WTC11 (cell line): ENCODE data around the gene GPR26. TPM values are rescaled to one million over a fixed set of nuclear protein-coding genes. Genes with fewer than 3 reads are reported as not detected.

Experiments
- ATAC-seq: fragments of 200-7000 bp; cut with Tn5 transposase; 2 replicates; pipeline ENCODE4 v1.10.0; 2021; ENCODE audit warnings: mild to moderate bottlenecking, moderate library complexity
- CTCF ChIA-PET: fragments of 300-600 bp; sonication (Branson Sonifier 250); formaldehyde crosslinking; loops from one replicate; lab custom pipeline; 2021; ENCODE audit warnings: antibody characterized with exemption; lab: Charles Lee
- POLR2A ChIA-PET: fragments of 350-600 bp; sonication (Branson Sonifier 250); formaldehyde crosslinking; loops from one replicate; lab custom pipeline; 2021; ENCODE audit warnings: antibody characterized with exemption; lab: Charles Lee
- DNase-seq: peaks from one replicate; pipeline ENCODE4 v3.0.0; 2021; ENCODE audit warnings: low spot score
- H3K27ac Mint-ChIP-seq: 2 replicates; pipeline ENCODE4 v1.8.0; 2021; ENCODE audit warnings: mixed read lengths
- H3K27me3 Mint-ChIP-seq: 2 replicates; pipeline ENCODE4 v1.8.0; 2021; ENCODE audit warnings: low read depth, mild to moderate bottlenecking, moderate library complexity, mixed read lengths
- H3K36me3 Mint-ChIP-seq: 2 replicates; pipeline ENCODE4 v1.8.0; 2021; ENCODE audit warnings: mixed read lengths
- H3K4me1 Mint-ChIP-seq: 2 replicates; pipeline ENCODE4 v1.8.0; 2022; ENCODE audit warnings: mixed read lengths
- H3K4me3 Mint-ChIP-seq: 2 replicates; pipeline ENCODE4 v1.8.0; 2021; ENCODE audit warnings: mild to moderate bottlenecking, moderate library complexity, mixed read lengths
- H3K9me3 Mint-ChIP-seq: 2 replicates; pipeline ENCODE4 v1.8.0; 2021; ENCODE audit warnings: mixed read lengths
- ATF1 ChIP-seq: sonication (generic); formaldehyde crosslinking; IDR thresholded peaks from 2 replicates; pipeline ENCODE4 v1.8.1; 2023; ENCODE audit warnings: mild to moderate bottlenecking, moderate library complexity, missing genetic modification reagents
- MYBL2 ChIP-seq: sonication (generic); formaldehyde crosslinking; IDR thresholded peaks from 2 replicates; pipeline ENCODE4 v1.8.1; 2023; ENCODE audit warnings: mild to moderate bottlenecking, moderate library complexity, missing genetic modification reagents
- NFYB ChIP-seq: sonication (generic); formaldehyde crosslinking; conservative IDR thresholded peaks from 2 replicates; pipeline ENCODE4 v1.8.0; 2022; ENCODE audit warnings: low read depth, missing genetic modification reagents
- NR1H2 ChIP-seq: sonication (generic); formaldehyde crosslinking; IDR thresholded peaks from 2 replicates; pipeline ENCODE4 v1.9.0; 2021; ENCODE audit warnings: mild to moderate bottlenecking, moderate library complexity, missing genetic modification reagents
- SP1 ChIP-seq: sonication (generic); formaldehyde crosslinking; conservative IDR thresholded peaks from 2 replicates; pipeline ENCODE4 v1.8.1; 2022; ENCODE audit warnings: missing genetic modification reagents
- TCF7 ChIP-seq: sonication (generic); formaldehyde crosslinking; IDR thresholded peaks from 2 replicates; pipeline ENCODE4 v1.8.0; 2022; ENCODE audit warnings: mild to moderate bottlenecking, low read depth, missing genetic modification reagents, moderate library complexity
- TEAD4 ChIP-seq: sonication (generic); formaldehyde crosslinking; IDR thresholded peaks from 2 replicates; pipeline ENCODE4 v1.8.0; 2022; ENCODE audit warnings: mild to moderate bottlenecking, missing genetic modification reagents
- TP53 ChIP-seq: sonication (generic); formaldehyde crosslinking; IDR thresholded peaks from 2 replicates; pipeline ENCODE4 v1.8.1; 2023; ENCODE audit warnings: mild to moderate bottlenecking, missing genetic modification reagents
- ZNF219 ChIP-seq: sonication (generic); formaldehyde crosslinking; IDR thresholded peaks from 2 replicates; pipeline ENCODE4 v1.8.0; 2023; ENCODE audit warnings: missing genetic modification reagents, mild to moderate bottlenecking, borderline replicate concordance
- ZNF232 ChIP-seq: sonication (generic); formaldehyde crosslinking; IDR thresholded peaks from 2 replicates; pipeline ENCODE4 v1.8.0; 2022; ENCODE audit warnings: mild to moderate bottlenecking, missing genetic modification reagents
- ZNF317 ChIP-seq: sonication (generic); formaldehyde crosslinking; IDR thresholded peaks from 2 replicates; pipeline ENCODE4 v1.8.1; 2023; ENCODE audit warnings: low read depth, mild to moderate bottlenecking, moderate library complexity, missing genetic modification reagents, borderline replicate concordance
- total RNA-seq: library from RNA; stranded (reverse); gene quantifications from 3 replicates; pipeline ENCODE4 v1.2.3, GENCODE V29; 2021
- TF ChIP-seq, protein P1 (sequence below): sonication (generic); formaldehyde crosslinking; IDR thresholded peaks from 2 replicates; pipeline ENCODE4 v1.8.1; 2023; ENCODE audit warnings: mild to moderate bottlenecking, missing genetic modification reagents, moderate library complexity
- TF ChIP-seq, protein P2 (sequence below): sonication (generic); formaldehyde crosslinking; IDR thresholded peaks from 2 replicates; pipeline ENCODE4 v1.8.1; 2022; ENCODE audit warnings: mild to moderate bottlenecking, missing genetic modification reagents, moderate library complexity, borderline replicate concordance
- TF ChIP-seq, protein P3 (sequence below): sonication (generic); formaldehyde crosslinking; IDR thresholded peaks from 2 replicates; pipeline ENCODE4 v1.8.1; 2022; ENCODE audit warnings: missing genetic modification reagents, borderline replicate concordance
- TF ChIP-seq, protein P4 (sequence below): fragments of 250-450 bp; sonication (Bioruptor Pico); IDR thresholded peaks from 2 replicates; pipeline ENCODE4 v1.9.0; 2021; ENCODE audit warnings: moderate library complexity, mild to moderate bottlenecking, inconsistent platforms, borderline replicate concordance
- TF ChIP-seq, protein P5 (sequence below): fragments of 250-450 bp; sonication (Bioruptor Pico); IDR thresholded peaks from 2 replicates; pipeline ENCODE4 v1.9.0; 2021; ENCODE audit warnings: mild to moderate bottlenecking, borderline replicate concordance
- TF ChIP-seq, protein P6 (sequence below): sonication (generic); formaldehyde crosslinking; IDR thresholded peaks from 2 replicates; pipeline ENCODE4 v1.8.0; 2022; ENCODE audit warnings: mild to moderate bottlenecking, missing genetic modification reagents
- TF ChIP-seq, protein P7 (sequence below): sonication (generic); formaldehyde crosslinking; IDR thresholded peaks from 2 replicates; pipeline ENCODE4 v1.8.1; 2023; ENCODE audit warnings: mild to moderate bottlenecking, missing genetic modification reagents, borderline replicate concordance

The GPR26 gene
- total RNA-seq, 1 experiment from 2014 or later, result 0.07 TPM

DNA sequence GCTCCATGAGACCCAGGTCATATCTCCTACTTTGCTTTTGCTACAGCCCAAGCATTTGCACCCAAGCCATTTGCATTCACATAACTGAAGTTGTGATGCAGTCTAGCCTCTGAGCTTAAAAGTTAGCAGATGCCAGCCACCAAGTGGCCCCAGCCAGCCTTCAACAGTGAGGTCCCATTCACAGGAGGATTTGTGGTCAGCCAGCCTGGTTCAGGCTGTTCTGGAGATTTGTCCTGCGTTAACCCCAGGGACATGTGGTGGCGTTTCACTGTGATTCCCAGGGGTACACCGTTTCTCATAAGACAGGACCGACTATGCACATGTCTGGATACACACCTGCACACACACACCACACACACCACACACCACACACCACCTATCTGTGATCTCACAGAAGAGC, 51.2 kb downstream of the GPR26 start:
- no peak overlapping the region for H3K4me3 Mint-ChIP-seq
- no peak overlapping the region for H3K27ac Mint-ChIP-seq
- no peak for DNase-seq
- POLR2A ChIA-PET, result no interaction called here
- H3K9me3 Mint-ChIP-seq, result peaks cover 26% of the 10 kb centered on the region
- ATAC-seq, result no peak
- peaks cover 5% of the 10 kb centered on the region for H3K36me3 Mint-ChIP-seq
- CTCF ChIA-PET, result interaction anchor here (0.6 to 1.6 kb wide), 3 partner anchors 13 to 140 kb away, joined by 3 to 7 read pairs (median 4); no protein-coding TSS in a partner anchor
- TF ChIP-seq ATF1 (CRISPR knock-in tag) (no peak), SP1 (CRISPR knock-in tag) (no peak), NR1H2 (CRISPR knock-in tag) (no peak)
- TF ChIP-seq, all 79 proteins: peak for 0
- peaks cover 11% of the 10 kb centered on the region for H3K27me3 Mint-ChIP-seq
- H3K4me1 Mint-ChIP-seq, result no peaks in the 10 kb centered on the region

DNA sequence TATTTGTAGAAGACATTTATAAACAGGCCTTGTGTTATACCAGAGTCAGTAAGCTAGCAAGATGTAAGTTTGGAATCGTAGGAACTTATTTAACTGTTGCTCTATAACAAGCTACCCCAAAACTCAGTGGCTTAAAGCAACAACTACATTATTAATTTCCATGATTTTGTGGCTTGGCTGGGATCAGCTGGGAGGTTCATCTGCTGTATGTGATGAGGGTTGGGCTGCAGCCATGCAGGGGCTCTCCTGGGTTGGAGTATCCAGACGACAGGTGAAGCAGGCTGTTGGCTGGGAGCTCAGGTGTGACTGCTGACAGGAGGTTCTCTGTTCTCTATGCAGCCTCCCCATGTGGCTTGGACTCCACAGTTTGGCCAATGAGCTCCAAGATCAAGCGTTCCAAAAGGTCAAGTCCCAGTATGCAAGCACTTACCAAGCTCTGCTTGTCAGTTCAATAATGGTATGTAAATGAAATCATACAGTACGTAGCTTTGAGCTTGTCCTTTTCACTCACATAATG, 52.4 kb downstream of the GPR26 start:
- TF ChIP-seq TCF7 (CRISPR knock-in tag) (no peak), NFYB (no peak), TP53 (CRISPR knock-in tag) (no peak), ZNF219 (CRISPR knock-in tag) (no peak), ZNF317 (no peak), TEAD4 (CRISPR knock-in tag) (no peak), MYBL2 (CRISPR knock-in tag) (no peak), ZNF232 (CRISPR knock-in tag) (no peak)
- TF ChIP-seq, protein P1, sequence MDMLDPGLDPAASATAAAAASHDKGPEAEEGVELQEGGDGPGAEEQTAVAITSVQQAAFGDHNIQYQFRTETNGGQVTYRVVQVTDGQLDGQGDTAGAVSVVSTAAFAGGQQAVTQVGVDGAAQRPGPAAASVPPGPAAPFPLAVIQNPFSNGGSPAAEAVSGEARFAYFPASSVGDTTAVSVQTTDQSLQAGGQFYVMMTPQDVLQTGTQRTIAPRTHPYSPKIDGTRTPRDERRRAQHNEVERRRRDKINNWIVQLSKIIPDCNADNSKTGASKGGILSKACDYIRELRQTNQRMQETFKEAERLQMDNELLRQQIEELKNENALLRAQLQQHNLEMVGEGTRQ (CRISPR knock-in tag), result no peak
- TF ChIP-seq, protein P2, sequence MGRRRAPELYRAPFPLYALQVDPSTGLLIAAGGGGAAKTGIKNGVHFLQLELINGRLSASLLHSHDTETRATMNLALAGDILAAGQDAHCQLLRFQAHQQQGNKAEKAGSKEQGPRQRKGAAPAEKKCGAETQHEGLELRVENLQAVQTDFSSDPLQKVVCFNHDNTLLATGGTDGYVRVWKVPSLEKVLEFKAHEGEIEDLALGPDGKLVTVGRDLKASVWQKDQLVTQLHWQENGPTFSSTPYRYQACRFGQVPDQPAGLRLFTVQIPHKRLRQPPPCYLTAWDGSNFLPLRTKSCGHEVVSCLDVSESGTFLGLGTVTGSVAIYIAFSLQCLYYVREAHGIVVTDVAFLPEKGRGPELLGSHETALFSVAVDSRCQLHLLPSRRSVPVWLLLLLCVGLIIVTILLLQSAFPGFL, result no peak
- TF ChIP-seq, protein P3, sequence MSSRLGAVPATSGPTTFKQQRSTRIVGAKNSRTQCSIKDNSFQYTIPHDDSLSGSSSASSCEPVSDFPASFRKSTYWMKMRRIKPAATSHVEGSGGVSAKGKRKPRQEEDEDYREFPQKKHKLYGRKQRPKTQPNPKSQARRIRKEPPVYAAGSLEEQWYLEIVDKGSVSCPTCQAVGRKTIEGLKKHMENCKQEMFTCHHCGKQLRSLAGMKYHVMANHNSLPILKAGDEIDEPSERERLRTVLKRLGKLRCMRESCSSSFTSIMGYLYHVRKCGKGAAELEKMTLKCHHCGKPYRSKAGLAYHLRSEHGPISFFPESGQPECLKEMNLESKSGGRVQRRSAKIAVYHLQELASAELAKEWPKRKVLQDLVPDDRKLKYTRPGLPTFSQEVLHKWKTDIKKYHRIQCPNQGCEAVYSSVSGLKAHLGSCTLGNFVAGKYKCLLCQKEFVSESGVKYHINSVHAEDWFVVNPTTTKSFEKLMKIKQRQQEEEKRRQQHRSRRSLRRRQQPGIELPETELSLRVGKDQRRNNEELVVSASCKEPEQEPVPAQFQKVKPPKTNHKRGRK (CRISPR knock-in tag), result no peak
- TF ChIP-seq, protein P4, sequence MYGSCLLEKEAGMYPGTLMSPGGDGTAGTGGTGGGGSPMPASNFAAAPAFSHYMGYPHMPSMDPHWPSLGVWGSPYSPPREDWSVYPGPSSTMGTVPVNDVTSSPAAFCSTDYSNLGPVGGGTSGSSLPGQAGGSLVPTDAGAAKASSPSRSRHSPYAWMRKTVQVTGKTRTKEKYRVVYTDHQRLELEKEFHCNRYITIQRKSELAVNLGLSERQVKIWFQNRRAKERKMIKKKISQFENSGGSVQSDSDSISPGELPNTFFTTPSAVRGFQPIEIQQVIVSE (CRISPR knock-in tag), result no peak
- TF ChIP-seq, protein P5, sequence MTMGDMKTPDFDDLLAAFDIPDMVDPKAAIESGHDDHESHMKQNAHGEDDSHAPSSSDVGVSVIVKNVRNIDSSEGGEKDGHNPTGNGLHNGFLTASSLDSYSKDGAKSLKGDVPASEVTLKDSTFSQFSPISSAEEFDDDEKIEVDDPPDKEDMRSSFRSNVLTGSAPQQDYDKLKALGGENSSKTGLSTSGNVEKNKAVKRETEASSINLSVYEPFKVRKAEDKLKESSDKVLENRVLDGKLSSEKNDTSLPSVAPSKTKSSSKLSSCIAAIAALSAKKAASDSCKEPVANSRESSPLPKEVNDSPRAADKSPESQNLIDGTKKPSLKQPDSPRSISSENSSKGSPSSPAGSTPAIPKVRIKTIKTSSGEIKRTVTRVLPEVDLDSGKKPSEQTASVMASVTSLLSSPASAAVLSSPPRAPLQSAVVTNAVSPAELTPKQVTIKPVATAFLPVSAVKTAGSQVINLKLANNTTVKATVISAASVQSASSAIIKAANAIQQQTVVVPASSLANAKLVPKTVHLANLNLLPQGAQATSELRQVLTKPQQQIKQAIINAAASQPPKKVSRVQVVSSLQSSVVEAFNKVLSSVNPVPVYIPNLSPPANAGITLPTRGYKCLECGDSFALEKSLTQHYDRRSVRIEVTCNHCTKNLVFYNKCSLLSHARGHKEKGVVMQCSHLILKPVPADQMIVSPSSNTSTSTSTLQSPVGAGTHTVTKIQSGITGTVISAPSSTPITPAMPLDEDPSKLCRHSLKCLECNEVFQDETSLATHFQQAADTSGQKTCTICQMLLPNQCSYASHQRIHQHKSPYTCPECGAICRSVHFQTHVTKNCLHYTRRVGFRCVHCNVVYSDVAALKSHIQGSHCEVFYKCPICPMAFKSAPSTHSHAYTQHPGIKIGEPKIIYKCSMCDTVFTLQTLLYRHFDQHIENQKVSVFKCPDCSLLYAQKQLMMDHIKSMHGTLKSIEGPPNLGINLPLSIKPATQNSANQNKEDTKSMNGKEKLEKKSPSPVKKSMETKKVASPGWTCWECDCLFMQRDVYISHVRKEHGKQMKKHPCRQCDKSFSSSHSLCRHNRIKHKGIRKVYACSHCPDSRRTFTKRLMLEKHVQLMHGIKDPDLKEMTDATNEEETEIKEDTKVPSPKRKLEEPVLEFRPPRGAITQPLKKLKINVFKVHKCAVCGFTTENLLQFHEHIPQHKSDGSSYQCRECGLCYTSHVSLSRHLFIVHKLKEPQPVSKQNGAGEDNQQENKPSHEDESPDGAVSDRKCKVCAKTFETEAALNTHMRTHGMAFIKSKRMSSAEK (CRISPR knock-in tag), result no peak
- TF ChIP-seq, protein P6, sequence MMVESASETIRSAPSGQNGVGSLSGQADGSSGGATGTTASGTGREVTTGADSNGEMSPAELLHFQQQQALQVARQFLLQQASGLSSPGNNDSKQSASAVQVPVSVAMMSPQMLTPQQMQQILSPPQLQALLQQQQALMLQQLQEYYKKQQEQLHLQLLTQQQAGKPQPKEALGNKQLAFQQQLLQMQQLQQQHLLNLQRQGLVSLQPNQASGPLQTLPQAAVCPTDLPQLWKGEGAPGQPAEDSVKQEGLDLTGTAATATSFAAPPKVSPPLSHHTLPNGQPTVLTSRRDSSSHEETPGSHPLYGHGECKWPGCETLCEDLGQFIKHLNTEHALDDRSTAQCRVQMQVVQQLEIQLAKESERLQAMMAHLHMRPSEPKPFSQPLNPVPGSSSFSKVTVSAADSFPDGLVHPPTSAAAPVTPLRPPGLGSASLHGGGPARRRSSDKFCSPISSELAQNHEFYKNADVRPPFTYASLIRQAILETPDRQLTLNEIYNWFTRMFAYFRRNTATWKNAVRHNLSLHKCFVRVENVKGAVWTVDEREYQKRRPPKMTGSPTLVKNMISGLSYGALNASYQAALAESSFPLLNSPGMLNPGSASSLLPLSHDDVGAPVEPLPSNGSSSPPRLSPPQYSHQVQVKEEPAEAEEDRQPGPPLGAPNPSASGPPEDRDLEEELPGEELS, result no peak
- TF ChIP-seq, protein P7, sequence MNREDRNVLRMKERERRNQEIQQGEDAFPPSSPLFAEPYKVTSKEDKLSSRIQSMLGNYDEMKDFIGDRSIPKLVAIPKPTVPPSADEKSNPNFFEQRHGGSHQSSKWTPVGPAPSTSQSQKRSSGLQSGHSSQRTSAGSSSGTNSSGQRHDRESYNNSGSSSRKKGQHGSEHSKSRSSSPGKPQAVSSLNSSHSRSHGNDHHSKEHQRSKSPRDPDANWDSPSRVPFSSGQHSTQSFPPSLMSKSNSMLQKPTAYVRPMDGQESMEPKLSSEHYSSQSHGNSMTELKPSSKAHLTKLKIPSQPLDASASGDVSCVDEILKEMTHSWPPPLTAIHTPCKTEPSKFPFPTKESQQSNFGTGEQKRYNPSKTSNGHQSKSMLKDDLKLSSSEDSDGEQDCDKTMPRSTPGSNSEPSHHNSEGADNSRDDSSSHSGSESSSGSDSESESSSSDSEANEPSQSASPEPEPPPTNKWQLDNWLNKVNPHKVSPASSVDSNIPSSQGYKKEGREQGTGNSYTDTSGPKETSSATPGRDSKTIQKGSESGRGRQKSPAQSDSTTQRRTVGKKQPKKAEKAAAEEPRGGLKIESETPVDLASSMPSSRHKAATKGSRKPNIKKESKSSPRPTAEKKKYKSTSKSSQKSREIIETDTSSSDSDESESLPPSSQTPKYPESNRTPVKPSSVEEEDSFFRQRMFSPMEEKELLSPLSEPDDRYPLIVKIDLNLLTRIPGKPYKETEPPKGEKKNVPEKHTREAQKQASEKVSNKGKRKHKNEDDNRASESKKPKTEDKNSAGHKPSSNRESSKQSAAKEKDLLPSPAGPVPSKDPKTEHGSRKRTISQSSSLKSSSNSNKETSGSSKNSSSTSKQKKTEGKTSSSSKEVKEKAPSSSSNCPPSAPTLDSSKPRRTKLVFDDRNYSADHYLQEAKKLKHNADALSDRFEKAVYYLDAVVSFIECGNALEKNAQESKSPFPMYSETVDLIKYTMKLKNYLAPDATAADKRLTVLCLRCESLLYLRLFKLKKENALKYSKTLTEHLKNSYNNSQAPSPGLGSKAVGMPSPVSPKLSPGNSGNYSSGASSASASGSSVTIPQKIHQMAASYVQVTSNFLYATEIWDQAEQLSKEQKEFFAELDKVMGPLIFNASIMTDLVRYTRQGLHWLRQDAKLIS (CRISPR knock-in tag), result no peak
- no peaks in the 10 kb centered on the region for H3K4me1 Mint-ChIP-seq
- POLR2A ChIA-PET, result no interaction called here
- CTCF ChIA-PET, result interaction anchor here (1.1 kb wide), 2 partner anchors 14 to 31 kb away, joined by 3 read pairs; no protein-coding TSS in a partner anchor
- peaks cover 20% of the 10 kb centered on the region for H3K9me3 Mint-ChIP-seq
- no peak overlapping the region for H3K27ac Mint-ChIP-seq
- ATAC-seq, result no peak
- H3K4me3 Mint-ChIP-seq, result no peak overlapping the region
- H3K27me3 Mint-ChIP-seq, result peaks cover 7% of the 10 kb centered on the region
- DNase-seq, result no peak
- H3K36me3 Mint-ChIP-seq, result peaks cover 5% of the 10 kb centered on the region
